MG63 (cell line): ENCODE data around the gene WDCP. TPM values are rescaled to one million over a fixed set of nuclear protein-coding genes. Genes with fewer than 3 reads are reported as not detected.
A peak's percentile ranks its signal among the peaks of the same experiment; 100 is the strongest.
"Not testable (repeated sequence)": the region's sequence is repeated elsewhere in the genome, so short reads cannot be mapped to it uniquely, and the experiment has no call there.

Source experiments
- DNase-seq: peaks from one replicate; pipeline ENCODE4 v3.0.0-alpha.2; 2020
- H3K27me3 ChIP-seq: fragments of 250-450 bp; sonication (Bioruptor Pico); 2 replicates; pipeline ENCODE4 v1.5.1; 2020; ENCODE audit warnings: mild to moderate bottlenecking, moderate library complexity
- H3K36me3 ChIP-seq: fragments of 250-450 bp; sonication (Bioruptor Pico); 2 replicates; pipeline ENCODE4 v1.5.1; 2020; ENCODE audit warnings: mild to moderate bottlenecking, moderate library complexity
- H3K4me3 ChIP-seq: fragments of 250-450 bp; sonication (Bioruptor Pico); 2 replicates; pipeline ENCODE4 v1.5.1; 2020; ENCODE audit warnings: mild to moderate bottlenecking, moderate library complexity
- H3K9me3 ChIP-seq: fragments of 250-450 bp; sonication (Bioruptor Pico); 2 replicates; pipeline ENCODE4 v1.5.1; 2020; ENCODE audit warnings: mild to moderate bottlenecking, moderate library complexity
- total RNA-seq: library from RNA; depleted of rRNA; stranded (reverse); fragments of >200 nt; shearing (Covaris generic); gene quantifications from 2 replicates; pipeline ENCODE4 v1.2.3, GENCODE V29; 2014; ENCODE audit warnings: low replicate concordance; rRNA removed

WDCP gene, protein sequence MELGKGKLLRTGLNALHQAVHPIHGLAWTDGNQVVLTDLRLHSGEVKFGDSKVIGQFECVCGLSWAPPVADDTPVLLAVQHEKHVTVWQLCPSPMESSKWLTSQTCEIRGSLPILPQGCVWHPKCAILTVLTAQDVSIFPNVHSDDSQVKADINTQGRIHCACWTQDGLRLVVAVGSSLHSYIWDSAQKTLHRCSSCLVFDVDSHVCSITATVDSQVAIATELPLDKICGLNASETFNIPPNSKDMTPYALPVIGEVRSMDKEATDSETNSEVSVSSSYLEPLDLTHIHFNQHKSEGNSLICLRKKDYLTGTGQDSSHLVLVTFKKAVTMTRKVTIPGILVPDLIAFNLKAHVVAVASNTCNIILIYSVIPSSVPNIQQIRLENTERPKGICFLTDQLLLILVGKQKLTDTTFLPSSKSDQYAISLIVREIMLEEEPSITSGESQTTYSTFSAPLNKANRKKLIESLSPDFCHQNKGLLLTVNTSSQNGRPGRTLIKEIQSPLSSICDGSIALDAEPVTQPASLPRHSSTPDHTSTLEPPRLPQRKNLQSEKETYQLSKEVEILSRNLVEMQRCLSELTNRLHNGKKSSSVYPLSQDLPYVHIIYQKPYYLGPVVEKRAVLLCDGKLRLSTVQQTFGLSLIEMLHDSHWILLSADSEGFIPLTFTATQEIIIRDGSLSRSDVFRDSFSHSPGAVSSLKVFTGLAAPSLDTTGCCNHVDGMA
- total RNA-seq, result 10.6 and 12.2 TPM in 2 replicates

DNA sequence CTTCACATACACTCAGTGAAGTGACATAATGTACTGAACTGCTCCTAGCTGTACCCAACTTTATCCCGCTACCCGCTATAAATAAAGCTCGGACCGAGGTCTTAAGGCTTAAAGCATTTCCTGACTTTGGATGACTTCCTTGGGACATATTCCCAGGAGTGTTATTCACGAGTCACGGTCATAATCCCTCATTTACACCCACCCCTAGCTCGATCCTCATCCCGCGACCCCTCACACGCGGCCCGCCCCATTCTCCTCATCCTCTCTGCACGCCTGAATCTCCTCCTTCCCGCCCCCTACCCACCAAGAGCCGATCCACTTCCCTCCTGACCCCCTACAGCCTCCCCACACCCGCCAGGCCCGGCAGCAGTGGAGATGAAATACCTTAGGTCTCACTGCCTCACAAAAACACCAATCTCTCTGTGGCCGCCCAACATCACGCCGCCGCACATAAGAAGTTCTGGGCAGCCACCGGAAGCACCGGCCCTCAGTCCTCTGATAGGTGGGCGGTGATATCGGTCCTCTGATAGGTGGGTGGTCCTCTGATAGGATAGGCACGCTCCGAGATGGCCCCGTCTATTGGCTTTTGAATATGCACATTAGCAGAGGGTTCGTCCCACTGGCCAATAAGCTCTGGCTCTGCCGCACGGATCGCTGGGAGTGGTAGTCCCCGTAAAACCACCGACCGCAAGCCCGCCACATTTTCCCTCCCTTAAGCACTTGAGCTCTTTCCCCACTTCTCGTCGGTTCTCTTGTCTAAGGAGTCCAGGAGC is at the start of gene WDCP:
WDCP (minus strand) TSS at position 462 of the 773 bp plus-strand sequence. CDS start 7,897 bp downstream, outside the sequence.
- H3K27me3 ChIP-seq, result no peaks in the 10 kb centered on the region
- H3K9me3 ChIP-seq, result no peaks in the 10 kb centered on the region
- peak within 1 kb of the TSS; percentile 78 for H3K4me3 ChIP-seq
- peak; percentile 98 for DNase-seq
- H3K36me3 ChIP-seq, result peaks cover 6% of the 10 kb centered on the region

DNA sequence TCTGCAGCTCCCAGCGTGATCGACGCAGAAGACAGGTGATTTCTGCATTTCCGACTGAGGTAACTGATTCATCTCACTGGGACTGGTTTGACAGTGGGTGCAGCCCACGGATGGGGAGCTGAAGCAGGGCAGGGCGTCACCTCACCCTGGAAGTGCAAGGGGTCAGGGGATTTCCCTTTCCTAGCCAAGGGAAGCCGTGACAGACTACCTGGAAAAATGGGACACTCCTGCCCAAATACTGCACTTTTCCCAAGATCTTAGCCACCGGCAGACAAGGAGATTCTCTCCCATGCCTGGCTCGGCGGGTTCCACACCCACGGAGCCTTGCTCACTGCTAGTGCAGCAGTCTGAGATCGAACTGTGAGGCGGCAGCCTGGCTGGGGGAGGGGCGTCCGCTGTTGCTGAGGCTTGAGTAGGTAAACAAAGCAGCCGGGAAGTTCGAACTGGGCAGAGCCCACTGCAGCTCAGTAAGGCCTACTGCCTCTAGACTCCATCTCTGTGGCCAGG is 48.0 kb upstream of the WDCP start:
- H3K36me3 ChIP-seq, H3K4me3 ChIP-seq, DNase-seq: not testable (repeated sequence)

DNA sequence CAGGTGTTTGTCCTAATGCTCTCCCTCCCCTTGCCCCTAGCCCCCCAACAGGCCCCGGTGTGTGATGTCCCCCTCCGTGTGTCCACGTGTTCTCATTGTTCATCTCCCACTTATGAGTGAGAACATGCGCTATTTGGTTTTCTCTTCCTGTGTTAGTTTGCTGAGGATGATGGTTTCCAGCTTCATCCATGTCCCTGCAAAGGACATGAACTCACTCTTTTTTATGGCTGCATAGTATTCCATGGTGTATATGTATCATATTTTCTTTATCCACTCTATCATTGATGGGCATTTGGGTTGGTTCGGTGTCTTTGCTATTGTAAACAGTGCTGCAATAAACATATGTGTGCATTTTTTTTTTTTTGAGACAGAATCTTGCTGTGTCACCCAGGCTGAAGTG is 46.1 kb upstream of the WDCP start:
- DNase-seq, H3K9me3 ChIP-seq, H3K27me3 ChIP-seq, H3K36me3 ChIP-seq, H3K4me3 ChIP-seq: not testable (repeated sequence)

More for the DNA sequence above, 48.0 kb upstream of the WDCP start:
- H3K27me3 ChIP-seq, H3K9me3 ChIP-seq: not testable (repeated sequence)

DNA sequence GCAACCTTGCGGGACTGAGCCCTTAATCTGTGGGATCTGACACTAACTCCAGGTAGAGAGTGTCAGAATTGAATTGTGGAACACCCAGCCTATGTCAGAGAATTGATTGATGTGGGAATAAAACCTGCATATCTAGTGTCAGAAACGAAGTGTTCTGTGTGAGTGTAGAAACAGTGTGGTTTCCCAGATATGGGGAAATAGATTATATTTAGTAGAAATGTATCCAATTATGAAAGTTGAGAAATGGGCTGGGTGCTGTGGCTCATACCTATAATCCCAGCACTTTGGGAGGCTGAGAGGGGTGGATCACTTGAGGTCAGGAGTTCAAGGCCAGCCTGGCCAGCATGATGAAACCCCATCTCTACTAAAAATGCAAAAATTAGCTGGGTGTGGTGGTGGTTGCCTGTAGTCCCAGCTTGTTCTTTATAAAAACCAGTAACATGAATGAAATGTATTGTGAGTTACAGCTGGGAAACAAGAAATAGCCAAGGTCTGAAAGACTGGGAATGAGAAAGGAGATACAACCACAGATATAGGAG is 41.7 kb upstream of the WDCP start:
- Histone ChIP-seq H3K36me3 (no peaks in the 10 kb centered on the region), H3K27me3 (no peaks in the 10 kb centered on the region), H3K4me3 (no peak overlapping the region), H3K9me3 (no peaks in the 10 kb centered on the region)
- DNase-seq, result no peak

DNA sequence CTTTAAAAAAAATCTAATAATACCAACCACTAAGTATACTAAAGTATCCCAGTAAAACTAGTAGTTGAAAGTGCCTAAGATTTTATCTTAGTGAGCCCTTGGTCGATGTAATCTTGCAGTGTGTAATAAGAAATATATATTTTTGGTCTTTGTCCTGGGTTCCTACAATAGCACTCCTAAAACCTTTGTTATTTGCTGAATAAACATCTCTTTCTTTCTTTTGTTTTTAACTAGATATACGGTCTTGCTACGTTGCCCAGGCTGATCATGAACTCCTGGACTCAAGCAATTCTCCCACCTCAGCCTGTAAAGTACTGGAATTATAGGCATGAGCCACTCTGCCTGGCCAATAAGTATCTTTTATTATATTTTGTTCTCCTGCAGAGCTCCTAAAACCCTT is 39.8 kb upstream of the WDCP start:
- no peak overlapping the region for H3K4me3 ChIP-seq
- no peak for DNase-seq
- no peaks in the 10 kb centered on the region for H3K27me3 ChIP-seq
- no peaks in the 10 kb centered on the region; the same call in 1 of the 2 replicates for H3K36me3 ChIP-seq
- no peaks in the 10 kb centered on the region for H3K9me3 ChIP-seq

DNA sequence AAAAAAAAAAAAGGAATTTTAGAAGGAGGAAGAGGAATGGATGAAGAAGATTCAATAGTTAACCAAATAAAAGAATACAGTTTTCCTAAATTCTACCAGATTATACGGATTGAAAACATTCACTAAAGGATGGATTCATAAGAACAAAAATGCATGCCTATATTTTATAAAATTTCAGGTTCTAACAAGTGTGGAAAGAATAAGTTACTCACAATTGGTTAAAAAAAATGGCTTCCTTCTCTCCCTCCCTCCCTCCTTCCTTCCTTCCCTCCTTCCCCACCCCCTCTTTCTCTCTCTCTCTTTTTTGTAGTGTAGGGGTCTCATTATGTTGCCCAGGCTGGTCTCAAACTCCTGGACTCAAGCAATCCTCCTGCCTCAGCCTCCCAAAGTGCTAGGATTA is 39.0 kb upstream of the WDCP start:
- Histone ChIP-seq H3K36me3 (no peaks in the 10 kb centered on the region; the same call in 1 of the 2 replicates), H3K4me3 (no peak overlapping the region), H3K27me3 (no peaks in the 10 kb centered on the region), H3K9me3 (no peaks in the 10 kb centered on the region)
- no peak for DNase-seq

DNA sequence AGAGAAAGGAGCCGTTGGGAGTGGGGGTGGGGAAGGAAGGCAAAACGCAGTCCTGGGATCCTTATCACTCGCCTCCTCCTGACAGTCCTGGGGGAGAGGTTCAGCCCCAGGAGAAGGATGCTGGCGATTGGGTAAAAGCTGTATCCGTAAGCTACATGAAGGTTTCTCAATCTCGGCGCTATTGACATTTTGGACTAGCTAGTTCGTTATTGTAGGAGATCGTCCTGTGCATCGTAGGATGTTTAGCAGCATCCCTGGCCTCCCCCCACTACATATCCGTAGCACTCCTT is 38.0 kb upstream of the WDCP start:
- no peaks in the 10 kb centered on the region for H3K27me3 ChIP-seq
- no peaks in the 10 kb centered on the region for H3K9me3 ChIP-seq
- no peaks in the 10 kb centered on the region; the same call in 1 of the 2 replicates for H3K36me3 ChIP-seq
- DNase-seq, result no peak
- peak overlapping the region; percentile 61 for H3K4me3 ChIP-seq

DNA sequence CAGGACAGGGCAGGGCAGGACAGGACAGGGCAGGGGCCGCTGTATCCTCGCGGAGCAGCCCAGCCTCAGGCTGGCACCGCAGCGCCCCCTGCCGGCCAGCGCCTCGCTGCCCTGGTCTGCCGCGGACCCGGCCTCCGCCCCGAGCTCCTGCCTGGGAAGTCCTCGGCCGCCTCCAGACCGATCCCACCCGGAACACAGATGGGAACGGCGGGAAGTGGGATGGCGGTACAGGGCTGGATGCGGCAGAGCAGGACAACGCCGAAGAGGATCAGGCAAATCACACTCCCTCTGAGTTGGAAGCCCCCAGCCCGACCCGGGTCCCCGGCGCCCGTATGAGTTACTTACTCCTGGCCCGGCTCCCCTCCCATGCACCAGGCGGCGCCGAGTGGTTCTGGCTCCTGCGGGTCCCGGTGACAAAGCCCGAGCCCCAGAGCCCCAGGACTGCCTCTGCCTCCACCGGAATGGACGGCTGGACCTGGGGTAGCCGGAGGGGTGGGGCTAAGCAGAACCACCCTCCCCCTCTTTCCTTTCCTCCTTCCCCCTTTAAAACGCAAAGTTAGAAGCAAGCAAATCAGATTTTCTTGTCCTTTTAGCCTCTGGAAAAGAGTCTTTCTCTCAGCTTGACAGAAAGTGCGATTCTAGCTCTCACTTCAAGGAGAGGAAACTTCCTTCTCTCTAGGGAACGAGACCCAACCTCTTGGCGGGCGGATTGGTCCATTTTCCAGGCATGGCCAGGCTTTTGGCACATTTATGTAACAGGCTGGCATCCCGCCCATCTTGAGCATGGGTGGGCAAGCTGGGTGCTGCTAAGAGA is 37.4 kb upstream of the WDCP start, which contains the start of gene TP53I3:
TP53I3 (minus strand) TSS at position 449 of the 814 bp plus-strand sequence. CDS start 508 bp downstream, outside the sequence.
- no peaks in the 10 kb centered on the region for H3K27me3 ChIP-seq
- peak; percentile 88 for DNase-seq
- no peaks in the 10 kb centered on the region for H3K9me3 ChIP-seq
- peak within 1 kb of the TSS; percentile 61 for H3K4me3 ChIP-seq
- H3K36me3 ChIP-seq, result no peaks in the 10 kb centered on the region; the same call in 1 of the 2 replicates

DNA sequence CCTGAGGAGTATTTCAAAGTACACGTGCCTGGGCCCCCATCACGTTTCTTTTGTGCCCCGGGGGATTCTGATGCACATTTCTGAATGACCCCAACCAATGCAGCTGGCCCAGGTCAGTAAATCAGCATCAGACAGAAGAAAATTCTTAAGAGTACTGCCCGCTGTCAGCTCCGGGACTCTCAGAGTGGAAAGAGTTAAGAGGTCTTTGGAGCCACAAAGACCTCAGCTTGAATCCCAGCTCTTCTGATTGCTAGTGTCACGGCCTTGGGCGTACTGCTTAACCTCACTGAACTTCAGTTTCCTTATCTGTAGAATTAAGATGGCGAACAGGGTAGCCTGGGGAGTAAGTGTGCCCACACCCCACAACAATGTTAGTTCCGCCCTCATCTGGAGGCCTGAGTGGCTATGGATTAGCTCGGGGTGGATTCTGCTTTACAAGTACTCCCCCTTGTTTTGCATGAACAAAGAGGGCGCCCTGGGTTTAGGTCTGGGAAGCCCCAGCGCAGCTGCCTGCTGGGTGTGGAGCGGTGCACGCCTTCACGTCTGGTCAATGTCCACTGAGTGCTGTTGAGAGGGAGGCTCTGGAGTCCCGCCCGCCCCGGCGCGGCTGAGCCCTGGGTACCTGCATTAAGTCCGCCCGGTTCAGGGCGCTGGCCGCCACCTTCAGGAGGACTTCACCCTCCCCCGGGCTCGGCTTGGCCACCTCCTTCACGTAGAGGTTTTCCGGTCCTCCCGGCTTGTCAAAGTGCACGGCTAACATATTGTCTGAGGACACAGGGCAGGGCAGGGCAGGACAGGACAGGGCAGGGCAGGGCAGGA is 36.6 kb upstream of the WDCP start:
- H3K27me3 ChIP-seq, result no peaks in the 10 kb centered on the region
- H3K4me3 ChIP-seq, result peak overlapping the region; percentile 61
- DNase-seq, result no peak
- H3K9me3 ChIP-seq, result no peaks in the 10 kb centered on the region
- H3K36me3 ChIP-seq, result no peaks in the 10 kb centered on the region; the same call in 1 of the 2 replicates

DNA sequence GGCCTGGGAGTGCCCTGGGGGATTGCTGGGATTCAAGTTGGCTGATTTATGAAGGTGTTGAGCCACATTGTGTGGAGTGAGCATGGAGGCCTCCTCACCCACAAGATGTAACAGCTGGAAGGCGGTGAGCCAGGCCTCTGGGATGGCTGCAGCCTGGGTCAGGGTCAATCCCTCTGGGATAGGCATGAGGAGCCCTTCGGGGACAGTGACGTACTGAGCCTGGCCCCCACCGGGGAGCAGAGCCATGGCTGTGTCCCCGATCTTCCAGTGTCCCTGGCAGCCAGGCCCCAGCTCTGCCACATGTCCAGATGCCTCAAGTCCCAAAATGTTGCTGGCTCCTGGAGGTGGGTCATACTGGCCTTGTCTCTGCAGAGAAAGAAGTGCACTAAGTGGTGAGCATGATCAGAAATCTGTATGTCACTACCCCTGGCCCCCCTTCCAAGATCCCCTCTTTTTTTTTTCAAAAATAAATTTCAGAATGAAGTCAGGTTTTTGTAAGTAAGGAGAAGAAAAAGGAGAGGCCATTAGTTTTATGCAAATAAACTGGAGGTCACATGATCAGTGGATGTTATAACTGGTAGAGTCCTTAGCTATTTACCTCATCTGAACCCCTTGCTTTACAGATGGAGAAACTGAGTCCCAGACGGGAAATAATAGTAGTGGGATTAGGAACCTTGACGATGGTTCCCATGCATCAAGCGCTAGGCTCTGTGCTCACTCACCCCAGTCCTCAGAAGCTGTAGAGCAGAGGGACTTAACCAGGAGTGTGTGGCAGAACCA is 35.8 kb upstream of the WDCP start:
- no peak overlapping the region for H3K4me3 ChIP-seq
- no peaks in the 10 kb centered on the region; the same call in 1 of the 2 replicates for H3K36me3 ChIP-seq
- no peaks in the 10 kb centered on the region for H3K9me3 ChIP-seq
- no peak for DNase-seq
- H3K27me3 ChIP-seq, result no peaks in the 10 kb centered on the region

DNA sequence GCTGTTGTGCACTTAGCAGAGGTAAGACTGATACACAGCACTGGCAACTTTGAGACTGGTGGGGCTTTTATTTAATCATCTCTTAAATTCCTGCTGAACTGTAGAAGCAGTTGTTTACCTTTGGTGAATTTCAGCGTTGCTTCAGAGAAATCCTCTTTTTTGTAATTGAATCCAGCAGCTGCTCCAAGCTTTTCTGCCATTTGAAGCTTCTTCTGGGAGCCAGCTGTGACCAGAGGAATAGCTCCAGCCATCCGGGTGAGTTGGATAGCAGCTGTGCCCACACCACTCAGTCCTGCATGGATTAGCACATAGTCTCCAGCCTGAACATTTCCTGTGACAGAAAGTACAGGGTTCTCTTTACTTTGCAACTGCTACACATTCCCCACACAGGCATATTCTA is 33.5 kb upstream of the WDCP start:
- Histone ChIP-seq H3K9me3 (no peaks in the 10 kb centered on the region), H3K27me3 (no peaks in the 10 kb centered on the region), H3K36me3 (no peaks in the 10 kb centered on the region; the same call in none of the 2 replicates), H3K4me3 (no peak overlapping the region)
- no peak for DNase-seq

DNA sequence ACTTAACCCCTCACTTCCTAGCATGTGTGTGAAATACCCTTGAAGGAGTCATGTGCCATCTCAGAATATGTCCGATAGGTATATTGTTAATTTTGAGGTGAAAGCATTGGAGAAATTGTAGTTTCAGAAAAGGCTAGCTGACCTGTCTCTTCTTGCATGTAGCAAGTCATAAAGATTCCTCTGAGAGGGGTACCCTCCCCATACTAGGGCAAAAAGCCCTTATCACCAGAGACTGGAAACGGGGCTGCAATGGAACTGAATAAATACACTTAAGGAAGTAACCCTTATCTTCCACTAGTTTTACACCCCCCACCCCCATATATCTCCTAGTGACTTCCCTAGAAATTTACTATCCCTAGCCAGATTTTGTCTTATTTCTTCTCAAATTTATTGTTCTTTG is 30.7 kb upstream of the WDCP start:
- H3K9me3 ChIP-seq, result no peaks in the 10 kb centered on the region
- H3K4me3 ChIP-seq, result peak overlapping the region; percentile 91
- DNase-seq, result no peak
- no peaks in the 10 kb centered on the region for H3K27me3 ChIP-seq
- H3K36me3 ChIP-seq, result peaks cover 11% of the 10 kb centered on the region

DNA sequence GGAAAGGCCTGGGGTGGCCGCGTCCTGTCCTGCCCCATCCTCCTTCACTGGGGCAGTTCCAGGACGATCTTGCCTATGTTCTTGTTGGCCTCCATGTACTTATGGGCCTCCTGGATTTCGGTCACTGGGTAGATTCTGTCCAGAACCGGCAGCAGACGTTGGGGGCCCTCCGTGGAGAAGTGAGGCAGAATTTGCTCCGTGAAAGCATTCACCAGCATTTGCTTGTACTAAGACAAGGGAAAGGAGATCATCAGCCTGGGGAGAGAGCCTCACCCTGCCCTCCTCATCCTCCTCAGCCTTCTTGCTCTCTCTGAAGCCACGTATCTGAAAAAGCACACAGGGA is 30.3 kb upstream of the WDCP start:
- peak overlapping the region; percentile 91 for H3K4me3 ChIP-seq
- no peaks in the 10 kb centered on the region for H3K27me3 ChIP-seq
- no peak for DNase-seq
- H3K9me3 ChIP-seq, result no peaks in the 10 kb centered on the region
- H3K36me3 ChIP-seq, result peaks cover 15% of the 10 kb centered on the region

DNA sequence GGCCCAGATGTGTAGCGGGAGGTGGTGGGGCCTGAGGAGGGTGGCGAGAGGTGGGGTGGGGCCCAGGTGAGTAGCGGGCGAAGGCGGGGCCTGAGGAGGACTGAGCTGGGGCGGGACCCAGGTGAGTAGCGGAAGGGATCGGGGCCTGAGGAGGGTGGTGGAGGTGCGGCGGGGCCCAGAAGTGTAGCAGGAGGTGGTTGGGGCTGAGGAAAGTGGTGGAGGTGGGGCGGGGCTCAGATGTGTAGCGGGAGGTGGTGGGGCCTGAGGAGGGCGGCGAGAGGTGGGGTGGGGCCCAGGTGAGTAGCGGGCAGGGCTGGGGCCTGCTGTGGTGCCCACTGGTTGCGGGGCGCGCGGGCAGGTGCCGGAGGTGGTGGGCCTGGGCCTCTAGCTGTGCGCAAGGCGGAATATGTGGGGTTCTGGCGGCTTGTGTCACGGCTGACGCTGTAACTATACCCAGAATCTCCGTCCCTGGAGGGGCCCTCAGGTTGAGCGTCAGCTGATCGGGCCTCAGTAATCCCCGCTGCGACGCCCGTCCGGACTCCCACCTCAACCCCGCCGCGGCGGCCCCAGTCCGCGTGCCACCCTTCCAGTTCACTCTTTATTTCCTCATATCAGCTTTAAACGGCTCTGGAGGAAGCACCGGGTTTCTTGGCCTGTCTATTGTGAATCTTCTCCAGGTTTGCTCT is 29.8 kb upstream of the WDCP start:
- no peaks in the 10 kb centered on the region for H3K9me3 ChIP-seq
- peaks cover 17% of the 10 kb centered on the region for H3K36me3 ChIP-seq
- peak; percentile 10 for DNase-seq
- peak overlapping the region; percentile 91 for H3K4me3 ChIP-seq
- H3K27me3 ChIP-seq, result no peaks in the 10 kb centered on the region
